Measurements from ENCODE around the gene MUC7. TPM values are rescaled to one million over a fixed set of nuclear protein-coding genes. Genes with fewer than 3 reads are reported as not detected.

The MUC7 gene
- total and polyA plus RNA-seq, 7 donors = not detected

GRCh38 chr4:70443329-70443728 lies 28.7 kb upstream of the MUC7 start:
- no peak for DNase-seq
- 84 to 90% (median 86%) methylated on average over 5 of the region's 5 CpGs for WGBS, 3 donors
- intact Hi-C loops (cut with DNase I) = no loop called here

GRCh38 chr4:70449220-70449619 lies 22.8 kb upstream of the MUC7 start:
- no peak for TF ChIP-seq CTCF (IDR thresholded peaks at IDR 0.05)
- no peaks in the 10 kb centered on the region for H3K27me3 ChIP-seq (ENCODE audit: insufficient read depth in 3 of 3, low read length in 2 of 3)
- no peak overlapping the region for H3K4me3 ChIP-seq
- H3K36me3 ChIP-seq (ENCODE audit: insufficient read depth in 1 of 2, low read depth in 1 of 2) = no peaks in the 10 kb centered on the region
- no peak for DNase-seq
- WGBS, 3 donors = 88 to 91% (median 90%) methylated on average over 3 of the region's 3 CpGs
- ATAC-seq = no peak
- no peak overlapping the region for H3K27ac ChIP-seq
- H3K9me3 ChIP-seq = no peaks in the 10 kb centered on the region
- intact Hi-C loops (cut with DNase I) = no loop called here
- H3K4me1 ChIP-seq = no peaks in the 10 kb centered on the region

More at GRCh38 chr4:70443329-70443728, 28.7 kb upstream of the MUC7 start:
- H3K27ac ChIP-seq = no peak overlapping the region
- no peaks in the 10 kb centered on the region for H3K27me3 ChIP-seq (ENCODE audit: insufficient read depth in 3 of 3, low read length in 2 of 3)
- no peaks in the 10 kb centered on the region for H3K4me1 ChIP-seq
- H3K9me3 ChIP-seq = no peaks in the 10 kb centered on the region
- H3K4me3 ChIP-seq = no peak overlapping the region
- no peaks in the 10 kb centered on the region for H3K36me3 ChIP-seq (ENCODE audit: insufficient read depth in 1 of 2, low read depth in 1 of 2)
- ATAC-seq = no peak
- TF ChIP-seq CTCF (IDR thresholded peaks at IDR 0.05) = no peak

GRCh38 chr4:70452946-70453345 lies 19.1 kb upstream of the MUC7 start:
- intact Hi-C loops (cut with DNase I) = no loop called here
- no peak for TF ChIP-seq CTCF (IDR thresholded peaks at IDR 0.05)
- ATAC-seq (no peak), DNase-seq (no peak)
- no peaks in the 10 kb centered on the region for H3K27me3 ChIP-seq (ENCODE audit: insufficient read depth in 3 of 3, low read length in 2 of 3)
- no peak overlapping the region for H3K4me3 ChIP-seq
- WGBS, 3 donors = 11 to 23% (median 16%) methylated on average over 1 of the region's 1 CpG
- H3K36me3 ChIP-seq (ENCODE audit: insufficient read depth in 1 of 2, low read depth in 1 of 2) = no peaks in the 10 kb centered on the region
- no peak overlapping the region for H3K27ac ChIP-seq
- H3K4me1 ChIP-seq = no peaks in the 10 kb centered on the region
- no peaks in the 10 kb centered on the region for H3K9me3 ChIP-seq

- intact Hi-C loops (cut with DNase I) = no loop called here
- no peak overlapping the region for H3K27ac ChIP-seq
- H3K36me3 ChIP-seq (ENCODE audit: insufficient read depth in 1 of 2, low read depth in 1 of 2) = no peaks in the 10 kb centered on the region
- DNase-seq = no peak
- ATAC-seq = no peak
- TF ChIP-seq CTCF (IDR thresholded peaks at IDR 0.05) = no peak
- H3K9me3 ChIP-seq = no peaks in the 10 kb centered on the region
- no peaks in the 10 kb centered on the region for H3K4me1 ChIP-seq
- no peak overlapping the region for H3K4me3 ChIP-seq
- H3K27me3 ChIP-seq (ENCODE audit: insufficient read depth in 3 of 3, low read length in 2 of 3) = no peaks in the 10 kb centered on the region
- WGBS, 3 donors = 41 to 72% (median 44%) methylated on average over 2 of the region's 2 CpGs
These were observed 8.7 kb upstream of the MUC7 start for GRCh38 chr4:70463335-70463734.

- no peaks in the 10 kb centered on the region for H3K36me3 ChIP-seq (ENCODE audit: insufficient read depth in 1 of 2, low read depth in 1 of 2)
- WGBS, 3 donors = 73 to 76% (median 74%) methylated on average over 4 of the region's 4 CpGs
- no peaks in the 10 kb centered on the region for H3K27me3 ChIP-seq (ENCODE audit: insufficient read depth in 3 of 3, low read length in 2 of 3)
- H3K9me3 ChIP-seq = no peaks in the 10 kb centered on the region
- DNase-seq (no peak), ATAC-seq (no peak)
- H3K4me1 ChIP-seq = no peaks in the 10 kb centered on the region
- intact Hi-C loops (cut with DNase I) = no loop called here
- H3K4me3 ChIP-seq = no peak overlapping the region
- no peak for TF ChIP-seq CTCF (IDR thresholded peaks at IDR 0.05)
- no peak overlapping the region for H3K27ac ChIP-seq
These were observed 1.7 kb downstream of the MUC7 start for GRCh38 chr4:70473679-70474078.
